Activated CD4-positive, alpha-beta T cell treated with anti-CD3 and anti-CD28 coated beads for 1 hour (primary cell): ENCODE results near the gene USE1.
"Not testable (repeated sequence)": the region's sequence is repeated elsewhere in the genome, so short reads cannot be mapped to it uniquely, and the experiment has no call there.

Experiments used
- DNase-seq: peaks from one replicate; pipeline ENCODE4 v3.0.0-alpha.2; 2020

USE1 gene, protein sequence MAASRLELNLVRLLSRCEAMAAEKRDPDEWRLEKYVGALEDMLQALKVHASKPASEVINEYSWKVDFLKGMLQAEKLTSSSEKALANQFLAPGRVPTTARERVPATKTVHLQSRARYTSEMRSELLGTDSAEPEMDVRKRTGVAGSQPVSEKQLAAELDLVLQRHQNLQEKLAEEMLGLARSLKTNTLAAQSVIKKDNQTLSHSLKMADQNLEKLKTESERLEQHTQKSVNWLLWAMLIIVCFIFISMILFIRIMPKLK

DNA sequence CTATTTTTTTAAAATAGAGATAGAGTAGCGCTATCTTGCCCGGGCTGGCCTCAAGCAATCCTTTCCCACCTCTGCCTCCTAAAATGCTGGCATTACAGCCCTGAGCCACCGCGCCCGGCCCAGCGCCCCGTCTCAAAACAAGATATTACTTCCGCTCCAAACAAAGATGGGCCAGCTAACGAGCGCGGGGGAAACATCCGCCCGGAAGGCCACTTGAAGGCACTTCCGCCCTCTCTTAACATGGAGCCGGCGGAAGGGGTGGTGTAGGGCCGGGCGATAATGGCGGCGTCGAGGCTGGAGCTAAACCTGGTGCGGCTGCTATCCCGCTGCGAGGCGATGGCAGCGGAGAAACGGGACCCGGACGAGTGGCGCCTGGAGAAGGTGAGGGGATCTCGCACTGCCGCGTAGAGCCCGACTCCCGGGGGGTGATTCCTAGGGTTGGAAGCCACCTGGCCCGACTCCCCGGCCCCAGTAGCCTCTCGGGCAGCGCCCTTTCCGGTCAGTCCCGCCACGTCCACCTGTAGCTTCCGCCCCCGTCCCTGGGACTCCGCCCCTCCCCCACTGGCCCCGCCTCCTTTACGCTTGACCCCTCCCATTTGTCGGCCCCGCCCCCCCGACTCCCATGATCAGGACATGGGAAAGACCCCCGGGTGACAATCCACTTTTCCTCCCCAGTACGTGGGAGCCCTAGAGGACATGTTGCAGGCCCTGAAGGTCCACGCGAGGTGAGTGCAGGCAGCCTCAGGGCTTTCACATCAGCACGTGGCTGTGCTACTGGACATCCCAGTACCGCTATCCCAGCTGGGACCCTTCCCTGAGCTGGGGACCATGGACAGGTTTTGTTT lies at the start of gene USE1:
Gene USE1, plus strand, starts transcription at position 231 of the 845 bp plus-strand sequence. Its CDS starts 49 bp downstream, at position 280.
- peak; percentile 78 for DNase-seq

DNA sequence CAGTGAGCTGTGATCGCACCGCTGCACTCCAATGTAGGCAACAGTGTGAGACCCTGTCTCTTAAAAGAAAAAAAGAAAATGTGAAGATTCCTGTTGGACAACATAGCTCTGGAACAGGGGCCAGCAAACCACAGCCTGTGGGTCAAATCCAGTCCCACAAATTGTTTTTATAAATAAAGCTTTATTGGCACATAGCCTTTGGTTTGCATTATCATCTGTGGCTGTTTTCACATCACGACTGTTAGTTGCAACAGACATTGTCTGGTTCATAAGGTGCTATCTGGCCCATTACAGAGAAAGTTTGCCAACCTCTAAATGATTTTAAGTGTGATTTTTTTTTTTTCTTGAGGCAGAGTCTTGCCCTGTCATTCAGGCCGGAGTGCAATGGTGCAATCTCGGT lies 49.4 kb upstream of the USE1 start:
- DNase-seq, result no peak

DNA sequence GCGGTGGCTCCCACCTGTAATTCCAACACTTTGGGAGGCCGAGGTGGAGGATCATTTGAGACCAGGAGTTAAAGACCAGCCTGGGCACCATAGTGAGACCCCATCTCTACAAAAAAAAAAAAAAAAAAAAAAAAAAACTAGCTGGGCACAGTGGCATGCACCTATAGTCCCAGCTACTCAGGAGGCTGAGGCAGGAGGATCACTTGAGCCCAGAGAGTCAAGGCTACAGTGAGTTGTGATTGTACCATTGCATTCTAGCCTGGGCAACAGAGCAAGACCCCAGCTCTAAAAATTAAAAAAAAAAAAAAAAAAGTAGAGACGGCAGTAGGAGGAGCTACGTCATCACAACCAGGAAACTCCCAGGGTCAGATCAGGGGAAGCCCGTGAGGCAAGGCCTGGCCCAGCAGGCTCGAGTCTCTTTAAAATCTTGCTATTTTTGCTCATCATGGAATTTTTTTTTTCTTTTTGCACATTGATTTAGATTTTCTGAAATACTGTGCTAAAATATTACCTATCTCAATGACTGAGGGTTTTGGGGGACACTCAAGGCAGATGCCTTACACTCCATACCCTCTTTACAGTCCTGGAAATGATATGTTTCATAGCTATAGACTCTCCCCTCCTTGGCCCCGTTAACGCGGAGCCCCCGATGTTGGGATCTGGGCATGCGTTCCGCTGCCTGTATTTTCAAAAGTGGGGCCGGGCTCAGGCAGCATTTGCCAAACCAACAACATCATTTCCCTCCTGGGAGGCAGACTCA lies 44.4 kb upstream of the USE1 start:
- no peak for DNase-seq

DNA sequence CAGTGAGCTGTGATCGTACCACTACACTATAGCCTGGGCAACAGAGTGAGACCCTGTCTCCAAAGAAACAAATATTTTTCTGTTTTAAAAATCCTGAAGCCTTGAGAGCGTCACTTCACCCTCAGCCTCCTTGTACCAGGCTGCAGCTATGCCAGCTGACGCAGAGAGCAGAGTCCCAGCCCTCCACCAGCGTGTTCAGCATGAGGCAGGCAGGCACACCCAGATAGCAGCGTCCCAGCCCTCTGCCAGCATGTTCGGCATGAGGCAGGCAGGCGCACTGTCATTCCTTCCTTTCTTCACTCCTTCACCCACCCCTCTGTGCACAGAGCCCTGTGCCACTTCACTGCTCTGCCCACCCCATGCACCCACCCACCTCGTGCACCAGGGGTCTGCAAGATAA lies 43.3 kb upstream of the USE1 start:
- DNase-seq, result no peak

DNA sequence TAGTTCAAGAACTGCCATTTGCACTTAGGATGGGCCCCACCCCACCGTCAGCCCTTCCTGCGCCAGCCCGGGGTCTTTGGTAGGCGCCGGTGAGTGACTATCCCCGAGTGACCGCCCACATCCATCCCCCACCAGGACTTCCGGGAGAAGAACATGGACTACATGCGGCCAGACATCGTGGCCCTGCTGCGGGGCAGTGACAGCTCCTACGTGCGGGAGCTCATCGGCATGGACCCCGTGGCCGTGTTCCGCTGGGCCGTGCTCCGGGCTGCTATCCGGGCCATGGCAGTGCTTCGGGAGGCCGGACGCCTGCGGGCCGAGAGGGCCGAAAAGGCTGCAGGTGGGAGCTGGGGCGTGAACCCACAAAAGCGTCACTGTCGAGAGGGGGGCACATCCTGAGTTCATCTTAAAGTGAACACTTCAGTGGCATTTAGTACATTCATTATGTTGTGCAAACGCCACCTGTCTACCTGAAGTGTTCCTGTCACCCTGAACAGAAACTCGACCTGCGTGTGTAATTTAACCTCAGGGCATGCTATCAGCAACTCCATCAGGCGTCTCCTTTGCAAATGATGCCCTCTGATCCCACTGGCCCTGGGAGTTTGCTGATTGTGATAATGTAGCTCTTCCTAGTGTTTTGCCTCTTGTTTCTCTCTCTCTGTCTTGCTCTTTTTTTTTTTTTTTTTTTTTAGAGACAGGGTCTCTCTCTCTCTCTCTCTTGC lies 42.4 kb upstream of the USE1 start:
- DNase-seq, result no peak

DNA sequence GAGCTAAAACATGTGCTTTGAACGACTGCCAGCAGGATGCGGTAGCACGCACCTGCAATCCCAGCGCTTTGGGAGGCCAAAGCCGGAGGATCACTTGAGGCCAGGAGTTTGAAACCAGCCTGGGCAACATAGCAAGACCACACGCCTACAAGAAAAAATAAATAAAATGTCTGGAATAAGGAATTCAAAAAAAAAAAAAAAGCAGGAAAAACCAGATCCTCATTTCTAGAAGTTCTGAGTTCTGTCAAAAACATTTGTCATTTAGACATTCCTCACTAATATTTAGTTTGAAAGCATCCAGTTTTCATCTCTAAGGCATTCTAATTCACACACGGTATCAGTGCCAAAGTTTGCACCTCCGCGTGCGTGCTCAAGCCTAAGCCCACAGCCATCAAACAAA lies 36.9 kb upstream of the USE1 start:
- DNase-seq, result no peak

DNA sequence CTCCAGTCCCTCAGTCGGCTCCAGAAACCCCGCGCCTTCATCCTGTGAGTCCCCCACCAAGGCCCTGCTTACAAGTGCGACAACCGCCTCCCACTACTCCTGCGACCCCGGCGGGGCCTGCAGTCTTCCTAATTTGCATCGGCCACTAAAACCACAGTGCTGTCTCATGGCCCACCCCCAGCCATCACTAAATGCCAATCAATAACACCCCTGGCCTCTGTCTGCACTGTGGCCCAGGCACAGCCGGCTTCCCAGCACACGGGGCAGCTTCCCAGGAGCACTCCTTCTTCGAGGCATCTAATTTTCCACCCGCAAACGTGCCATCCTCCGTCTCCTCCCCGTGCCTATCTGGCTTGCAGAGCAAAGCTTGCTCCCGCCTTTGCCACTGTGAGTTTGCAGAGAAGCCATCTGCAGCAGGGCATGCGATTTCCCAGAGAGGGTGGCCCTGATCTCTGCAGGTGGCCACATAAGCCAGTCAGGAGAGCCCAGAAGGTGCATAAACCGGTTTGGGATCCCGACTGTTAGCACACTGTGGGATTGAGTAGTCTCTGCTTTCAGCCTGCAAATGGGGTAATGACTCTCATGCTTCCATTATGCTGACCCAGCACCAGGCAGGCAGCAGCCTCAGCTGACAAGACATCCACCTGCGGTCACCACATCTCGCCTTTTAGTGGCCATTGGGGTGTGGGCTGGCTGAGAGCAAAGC lies 34.0 kb upstream of the USE1 start:
- no peak for DNase-seq

DNA sequence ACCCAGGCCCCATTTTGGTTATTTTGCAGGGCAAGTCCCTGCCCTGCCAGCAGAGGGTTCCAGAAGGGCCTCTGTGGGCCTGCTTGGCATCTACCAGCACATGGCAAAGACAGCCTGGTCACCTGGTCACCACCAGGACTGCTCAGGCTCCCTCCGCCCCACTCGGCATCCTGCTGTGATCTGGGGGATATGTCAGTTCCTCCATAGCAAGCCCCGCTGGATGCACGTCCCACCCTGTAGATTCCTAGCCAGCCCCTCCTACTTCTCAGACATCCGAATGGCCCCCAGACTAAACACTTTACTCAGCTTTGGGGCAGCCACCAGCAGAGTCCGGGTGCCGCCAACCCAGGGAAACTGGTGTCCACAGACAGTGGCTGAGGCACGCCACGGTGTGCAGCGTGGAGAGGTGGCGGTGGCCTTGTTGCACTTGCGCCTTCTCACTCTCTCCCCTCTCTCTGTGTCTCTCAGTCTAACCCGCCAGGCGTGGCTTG lies 31.8 kb upstream of the USE1 start:
- DNase-seq, result no peak

DNA sequence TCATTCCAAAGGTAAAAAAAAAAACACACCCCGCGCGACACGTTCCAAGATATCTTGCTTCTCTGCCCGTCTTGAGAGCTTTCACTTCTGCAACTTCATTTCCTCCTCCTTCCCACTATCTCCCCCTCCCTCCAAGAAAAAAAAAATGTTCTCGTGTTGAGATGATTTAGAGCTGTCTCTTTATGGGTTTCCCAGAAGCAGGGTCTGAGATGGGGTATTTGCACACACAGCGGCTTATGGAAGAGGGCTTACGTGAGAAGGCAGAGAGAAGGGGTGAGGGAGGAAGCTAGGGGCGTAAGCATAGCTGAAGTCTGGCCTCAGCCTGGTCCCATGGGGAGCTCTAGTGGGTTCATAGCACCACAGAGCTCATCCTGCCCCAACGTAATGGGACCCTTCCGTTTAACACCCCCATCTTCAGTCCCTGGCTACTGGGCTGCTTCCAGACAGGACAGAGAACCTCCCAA lies 31.3 kb upstream of the USE1 start:
- no peak for DNase-seq

DNA sequence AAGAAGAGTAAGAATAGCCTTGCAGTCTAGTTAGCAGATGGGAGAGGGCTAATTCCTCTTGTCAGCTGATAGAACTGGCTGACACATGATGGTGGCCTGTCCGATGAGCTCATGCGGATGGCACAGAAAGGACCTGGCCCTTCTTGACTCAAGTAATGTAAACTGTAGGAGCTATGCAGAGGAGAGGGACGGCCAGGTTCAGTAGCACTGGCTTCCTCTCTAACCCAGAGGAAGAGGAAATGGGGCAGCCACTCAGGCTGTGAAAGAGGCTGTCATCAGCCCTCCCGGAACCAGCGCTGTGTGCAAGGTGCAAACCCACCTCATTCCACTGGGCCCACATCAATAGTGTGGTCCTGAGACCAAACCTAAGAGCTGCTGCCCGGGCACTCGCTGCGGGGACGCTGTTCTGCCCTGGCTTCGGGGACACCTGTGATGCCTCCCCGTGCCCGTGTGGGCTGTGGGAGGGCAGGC lies 30.8 kb upstream of the USE1 start:
- peak; percentile 29 for DNase-seq

DNA sequence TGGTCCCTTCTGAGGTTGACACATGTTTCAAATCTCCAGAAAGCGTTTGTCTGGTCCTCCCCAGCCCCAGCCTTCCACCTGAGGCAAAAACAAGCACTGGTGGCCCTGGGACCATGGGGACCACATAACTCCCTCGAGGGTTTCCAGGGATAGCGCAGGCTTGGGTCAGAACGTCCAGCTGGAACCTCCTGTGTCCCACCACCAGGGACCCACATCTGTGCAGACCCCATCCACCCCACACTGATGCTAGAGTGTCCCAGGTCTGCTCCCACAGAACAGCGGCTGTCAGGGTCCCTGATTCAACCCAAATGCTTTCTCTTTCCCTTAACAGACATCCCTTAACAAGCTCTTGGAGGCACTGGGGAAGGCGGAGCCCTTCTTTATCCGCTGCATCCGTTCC lies 29.6 kb upstream of the USE1 start:
- no peak for DNase-seq

DNA sequence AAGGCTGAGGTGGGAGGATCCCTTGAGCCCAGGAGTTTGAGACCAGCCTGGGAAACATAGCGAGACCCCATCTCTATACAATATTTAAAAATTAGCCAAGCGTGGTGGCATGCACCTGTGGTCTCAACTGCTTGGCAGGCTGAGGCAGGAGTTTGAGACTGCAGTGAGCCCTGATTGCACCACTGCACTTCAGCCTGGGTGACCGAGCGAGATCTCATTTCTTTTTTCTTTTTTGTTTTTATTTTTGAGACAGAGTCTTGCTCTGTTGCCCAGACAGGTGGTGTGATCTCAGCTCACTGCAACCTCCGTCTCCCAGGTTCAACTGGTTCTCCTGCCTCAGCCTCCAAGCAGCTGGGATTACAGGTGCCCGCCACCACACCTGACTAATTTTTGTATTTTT lies 23.4 kb upstream of the USE1 start:
- not testable (repeated sequence) for DNase-seq

DNA sequence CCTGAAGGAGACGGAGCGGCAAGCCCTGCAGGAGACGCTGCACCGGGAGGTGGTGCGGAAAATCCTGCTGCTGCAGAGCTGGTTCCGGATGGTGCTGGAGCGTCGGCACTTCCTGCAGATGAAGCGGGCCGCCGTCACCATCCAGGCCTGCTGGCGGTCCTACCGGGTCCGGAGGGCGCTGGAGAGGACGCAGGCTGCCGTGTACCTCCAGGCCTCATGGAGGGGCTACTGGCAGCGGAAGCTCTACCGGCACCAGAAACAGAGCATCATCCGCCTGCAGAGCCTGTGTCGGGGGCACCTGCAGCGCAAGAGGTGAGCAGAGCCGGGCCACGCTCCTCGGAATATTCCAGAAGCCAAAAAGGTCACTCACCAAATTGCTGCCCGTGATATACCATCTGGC lies 22.4 kb upstream of the USE1 start:
- DNase-seq, result no peak

DNA sequence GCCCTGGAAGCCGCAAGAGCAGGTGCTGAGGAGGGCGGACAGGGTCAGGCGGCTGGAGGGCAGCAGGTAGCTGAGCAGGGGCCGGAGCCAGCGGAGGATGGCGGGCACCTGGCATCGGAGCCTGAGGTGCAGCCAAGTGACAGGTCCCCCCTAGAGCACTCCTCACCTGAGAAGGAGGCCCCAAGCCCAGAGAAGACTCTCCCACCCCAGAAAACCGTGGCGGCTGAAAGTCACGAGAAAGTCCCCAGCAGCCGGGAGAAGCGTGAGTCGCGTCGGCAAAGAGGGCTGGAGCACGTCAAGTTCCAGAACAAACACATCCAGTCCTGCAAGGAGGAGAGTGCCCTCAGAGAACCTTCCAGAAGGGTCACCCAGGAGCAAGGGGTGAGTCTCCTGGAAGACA lies 20.5 kb upstream of the USE1 start:
- DNase-seq, result no peak

DNA sequence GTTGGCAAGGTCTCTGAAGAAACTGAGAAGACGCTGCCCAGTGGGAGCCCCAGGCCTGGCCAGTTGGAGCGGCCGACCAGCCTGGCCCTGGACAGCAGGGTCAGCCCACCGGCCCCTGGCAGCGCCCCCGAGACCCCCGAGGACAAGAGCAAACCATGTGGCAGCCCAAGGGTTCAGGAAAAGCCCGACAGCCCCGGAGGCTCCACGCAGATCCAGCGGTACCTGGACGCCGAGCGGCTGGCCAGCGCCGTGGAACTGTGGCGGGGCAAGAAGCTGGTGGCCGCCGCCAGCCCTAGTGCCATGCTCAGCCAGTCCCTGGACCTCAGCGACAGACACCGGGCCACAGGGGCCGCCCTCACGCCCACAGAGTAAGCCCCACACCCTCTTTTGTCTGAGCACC lies 20.1 kb upstream of the USE1 start:
- DNase-seq, result no peak

DNA sequence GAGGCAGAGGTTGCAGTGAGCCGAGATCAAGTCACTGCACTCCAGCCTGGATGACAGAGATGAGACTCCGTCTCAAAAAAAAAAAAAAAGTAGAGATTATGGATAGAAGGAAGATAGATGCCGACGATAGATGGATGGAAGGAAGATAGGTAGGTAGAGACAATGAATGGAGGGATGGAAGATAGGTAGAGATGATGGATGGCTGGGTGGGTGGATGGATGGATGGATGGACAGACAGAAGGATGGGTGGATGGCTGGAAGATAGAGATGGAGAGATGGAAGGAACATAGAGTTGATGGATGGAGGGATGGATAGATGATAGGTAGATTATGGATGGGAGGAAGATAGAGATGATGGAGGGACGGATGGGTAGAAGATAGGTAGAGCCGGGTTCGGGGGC lies 18.5 kb upstream of the USE1 start:
- no peak for DNase-seq

DNA sequence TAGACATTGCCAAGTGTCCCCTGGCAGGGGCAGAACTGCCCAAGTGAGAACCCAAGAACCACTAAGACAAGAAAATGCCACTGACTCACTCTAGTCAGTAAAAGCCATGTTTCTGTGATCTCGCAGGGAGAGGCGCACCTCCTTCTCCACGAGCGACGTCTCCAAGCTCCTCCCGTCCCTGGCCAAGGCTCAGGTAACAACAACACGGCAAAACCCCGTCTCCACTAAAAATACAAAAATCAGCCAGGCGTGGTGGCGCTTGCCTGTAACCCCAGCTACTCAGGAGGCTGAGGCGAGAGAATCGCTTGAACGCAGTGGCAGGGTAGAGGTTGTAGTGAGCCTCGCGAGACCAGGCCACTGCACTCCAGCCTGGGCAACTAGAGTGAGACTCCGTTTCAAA lies 17.5 kb upstream of the USE1 start:
- DNase-seq, result no peak

DNA sequence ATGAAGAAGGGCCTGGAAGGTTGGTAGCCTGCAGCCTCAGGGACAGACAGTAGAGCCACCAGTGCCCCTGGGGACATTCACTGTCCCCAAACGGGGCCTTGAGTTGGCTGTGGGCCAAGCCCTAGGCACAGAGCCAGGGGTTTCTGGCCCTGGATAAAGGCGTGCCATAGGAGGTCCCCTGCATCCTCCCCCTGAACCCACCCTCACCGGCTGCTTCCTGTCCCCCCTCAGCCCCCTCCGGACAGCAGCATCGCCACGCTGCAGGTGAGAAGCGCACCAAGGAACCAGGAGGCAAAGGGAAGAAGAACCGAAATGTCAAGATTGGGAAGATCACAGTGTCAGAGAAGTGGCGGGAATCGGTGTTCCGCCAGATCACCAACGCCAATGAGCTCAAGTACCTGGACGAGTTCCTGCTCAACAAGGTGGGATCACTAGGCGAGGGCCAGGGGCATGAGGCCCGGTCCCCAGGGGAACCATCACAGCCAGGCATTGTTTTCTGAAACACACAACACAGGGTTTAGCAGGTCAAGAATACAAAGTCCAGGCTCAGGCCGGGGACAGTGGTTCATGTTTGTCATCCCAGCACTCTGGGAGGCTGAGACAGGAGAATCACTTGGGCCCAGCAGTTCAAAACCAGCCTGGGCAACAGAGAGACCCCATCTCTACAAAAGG lies 14.6 kb upstream of the USE1 start:
- no peak for DNase-seq

DNA sequence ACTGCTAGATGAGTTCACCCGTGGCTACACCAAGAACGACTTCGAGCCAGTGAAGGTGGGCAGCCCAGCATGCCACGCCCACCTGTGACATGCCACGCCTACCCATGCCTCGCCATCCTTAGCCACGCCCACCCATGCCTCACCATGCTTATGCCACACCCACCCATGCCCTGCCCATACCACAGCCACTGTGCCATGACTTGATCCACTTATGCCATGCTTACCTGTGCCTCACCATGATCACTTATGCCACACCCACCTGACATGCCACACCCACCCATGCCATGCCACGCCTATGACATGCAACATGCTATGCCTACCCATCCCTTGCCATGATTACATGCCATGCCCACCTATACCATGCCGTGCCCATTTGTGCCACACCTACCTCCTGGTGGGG lies 12.9 kb upstream of the USE1 start:
- DNase-seq, result no peak

DNA sequence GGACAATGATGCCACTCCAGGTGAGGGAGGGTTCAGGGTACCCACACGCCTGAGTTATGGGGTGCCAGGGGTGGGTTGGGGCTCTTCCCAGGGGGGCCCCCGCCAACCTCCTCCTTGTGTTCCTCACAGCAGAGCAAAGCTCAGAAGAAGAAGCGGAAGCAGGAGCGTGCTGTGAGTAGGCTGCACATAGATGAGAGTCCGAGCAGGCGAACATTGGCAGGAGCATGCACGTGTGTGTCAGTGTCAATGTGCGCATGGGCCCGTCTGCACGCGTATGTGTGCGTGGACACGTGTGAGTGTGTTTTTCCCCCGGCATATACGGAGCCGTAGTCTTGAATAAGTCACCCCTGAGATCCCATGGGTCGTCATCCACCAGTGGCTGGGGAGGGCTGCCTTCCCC lies 12.4 kb upstream of the USE1 start:
- DNase-seq, result no peak
